ENCODE measurements around the gene SRRM2.
A peak's percentile ranks its signal among the peaks of the same experiment; 100 is the strongest.

SRRM2 gene

DNA sequence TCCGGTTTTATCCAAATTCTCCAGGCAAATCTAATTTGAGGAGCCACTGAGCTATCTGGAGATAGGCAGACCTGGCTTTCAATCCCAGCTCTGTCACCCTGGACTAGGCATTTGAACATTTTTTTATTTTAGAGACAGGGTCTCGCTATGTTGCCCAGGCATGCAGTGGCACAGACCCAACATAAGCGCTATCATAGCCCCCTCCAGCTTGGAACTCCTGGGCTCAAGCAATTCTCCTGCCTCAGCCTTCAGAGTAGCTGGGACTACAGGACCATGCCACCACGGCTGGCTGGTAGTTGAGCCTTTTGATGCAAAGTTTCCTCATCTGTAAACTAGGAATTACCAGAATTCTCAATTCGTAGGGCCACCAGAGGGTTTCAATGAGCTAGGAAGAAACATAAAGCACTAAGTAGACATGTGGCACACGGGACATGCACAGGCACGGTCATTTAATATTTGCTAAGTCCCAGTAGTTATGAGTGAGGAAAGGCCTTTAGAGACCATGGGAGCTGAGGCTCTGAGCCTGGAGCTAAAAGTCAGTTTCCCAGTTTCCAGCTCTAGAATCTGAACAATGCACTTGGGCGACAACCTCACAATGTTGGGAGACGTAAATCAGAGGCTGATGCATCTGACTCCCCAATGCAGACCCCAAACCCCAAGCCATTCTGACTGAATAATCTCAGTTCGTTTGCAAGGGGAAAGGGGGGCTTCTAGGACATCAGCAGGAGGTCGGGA, 23.5 kb downstream of the SRRM2 start:
- Histone ChIP-seq H3K4me3 (ENCODE audit: low read depth, low read length) (peak overlapping the region; percentile 90), H3K9me3 (no peaks in the 10 kb centered on the region), H3K27me3 (no peaks in the 10 kb centered on the region), H3K36me3 (peaks cover 43% of the 10 kb centered on the region), H3K4me1 (no peaks in the 10 kb centered on the region)
- TF ChIP-seq, protein P1, sequence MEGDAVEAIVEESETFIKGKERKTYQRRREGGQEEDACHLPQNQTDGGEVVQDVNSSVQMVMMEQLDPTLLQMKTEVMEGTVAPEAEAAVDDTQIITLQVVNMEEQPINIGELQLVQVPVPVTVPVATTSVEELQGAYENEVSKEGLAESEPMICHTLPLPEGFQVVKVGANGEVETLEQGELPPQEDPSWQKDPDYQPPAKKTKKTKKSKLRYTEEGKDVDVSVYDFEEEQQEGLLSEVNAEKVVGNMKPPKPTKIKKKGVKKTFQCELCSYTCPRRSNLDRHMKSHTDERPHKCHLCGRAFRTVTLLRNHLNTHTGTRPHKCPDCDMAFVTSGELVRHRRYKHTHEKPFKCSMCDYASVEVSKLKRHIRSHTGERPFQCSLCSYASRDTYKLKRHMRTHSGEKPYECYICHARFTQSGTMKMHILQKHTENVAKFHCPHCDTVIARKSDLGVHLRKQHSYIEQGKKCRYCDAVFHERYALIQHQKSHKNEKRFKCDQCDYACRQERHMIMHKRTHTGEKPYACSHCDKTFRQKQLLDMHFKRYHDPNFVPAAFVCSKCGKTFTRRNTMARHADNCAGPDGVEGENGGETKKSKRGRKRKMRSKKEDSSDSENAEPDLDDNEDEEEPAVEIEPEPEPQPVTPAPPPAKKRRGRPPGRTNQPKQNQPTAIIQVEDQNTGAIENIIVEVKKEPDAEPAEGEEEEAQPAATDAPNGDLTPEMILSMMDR (IDR thresholded peaks at IDR 0.05; ENCODE audit: low read depth, low read length): no peak
- no peak for DNase-seq

DNA sequence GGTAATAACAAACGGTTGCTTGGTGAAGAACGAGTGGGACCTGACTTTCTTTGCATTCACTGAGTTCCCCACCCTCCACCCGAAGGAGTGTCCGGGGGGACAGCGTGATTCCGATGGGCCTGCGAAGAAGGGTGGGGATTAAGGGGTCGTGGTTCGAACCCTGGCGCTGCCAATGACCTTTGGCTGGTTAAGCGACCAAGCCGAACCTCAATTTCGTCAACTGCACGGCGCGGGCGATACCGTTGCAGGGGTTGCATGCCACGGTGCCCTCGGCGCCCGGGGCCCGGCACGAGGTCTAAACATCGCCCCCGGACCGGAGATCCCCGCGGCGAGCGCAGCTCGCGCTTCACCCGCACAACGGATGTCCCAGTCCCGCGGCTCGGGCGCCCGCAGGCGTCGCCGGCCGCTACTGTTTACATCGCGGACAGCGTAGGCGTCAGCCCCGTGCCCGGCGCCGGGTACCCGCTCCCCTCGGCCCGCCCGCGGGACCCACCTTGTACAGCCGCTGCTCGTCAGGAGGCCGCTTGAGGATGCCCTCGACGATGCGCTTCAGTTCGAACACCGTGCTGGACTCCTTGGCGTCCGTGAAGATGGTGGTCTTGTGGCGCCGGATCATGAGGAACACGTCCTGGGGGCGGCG, 24.2 kb downstream of the SRRM2 start:
- Histone ChIP-seq H3K27me3 (no peaks in the 10 kb centered on the region), H3K9me3 (no peaks in the 10 kb centered on the region), H3K36me3 (peaks cover 37% of the 10 kb centered on the region), H3K4me1 (no peaks in the 10 kb centered on the region), H3K4me3 (ENCODE audit: low read depth, low read length) (peak overlapping the region; percentile 90)
- TF ChIP-seq, protein P1 (IDR thresholded peaks at IDR 0.05; ENCODE audit: low read depth, low read length): no peak
- DNase-seq: no peak

GRCh38 chr16:2777231-2777902, 24.9 kb downstream of the SRRM2 start, which contains the start of gene ELOB:
TSS of gene ELOB (minus strand) at chr16:2777280. CDS start at chr16:2777239, 41 bp downstream.
- H3K36me3 ChIP-seq: peaks cover 31% of the 10 kb centered on the region
- H3K4me3 ChIP-seq (ENCODE audit: low read depth, low read length): peak within 1 kb of the TSS; percentile 94
- TF ChIP-seq, protein P1 (IDR thresholded peaks at IDR 0.05; ENCODE audit: low read depth, low read length): no peak
- no peaks in the 10 kb centered on the region for H3K4me1 ChIP-seq
- H3K9me3 ChIP-seq: no peaks in the 10 kb centered on the region
- no peaks in the 10 kb centered on the region for H3K27me3 ChIP-seq
- peak; percentile 93 for DNase-seq

- TF ChIP-seq, protein P1 (IDR thresholded peaks at IDR 0.05; ENCODE audit: low read depth, low read length): no peak
- H3K4me3 ChIP-seq (ENCODE audit: low read depth, low read length): peak overlapping the region; percentile 94
- no peak for DNase-seq
Observed at GRCh38 chr16:2777903-2778629, 25.6 kb downstream of the SRRM2 start.

DNA sequence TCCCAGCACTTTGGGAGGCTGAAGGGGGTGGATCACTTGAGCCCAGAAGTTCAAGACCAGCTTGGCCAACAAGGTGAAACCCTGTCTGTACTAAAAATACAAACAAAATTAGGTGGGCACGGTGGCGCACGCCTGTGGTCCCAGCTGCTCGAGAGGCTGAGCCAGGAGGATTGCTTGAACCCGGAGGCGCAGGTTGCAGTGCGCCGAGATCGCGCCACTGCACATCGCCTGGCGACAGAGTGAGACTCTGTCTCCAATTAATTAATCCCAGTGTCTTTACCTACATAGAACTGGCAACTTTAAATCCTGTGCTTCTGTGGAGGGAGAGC, 26.2 kb downstream of the SRRM2 start:
- Histone ChIP-seq H3K4me3 (ENCODE audit: low read depth, low read length) (no peak overlapping the region; the same call in 1 of the 2 replicates), H3K27me3 (no peaks in the 10 kb centered on the region), H3K36me3 (peaks cover 21% of the 10 kb centered on the region), H3K9me3 (no peaks in the 10 kb centered on the region), H3K4me1 (no peaks in the 10 kb centered on the region)
- TF ChIP-seq, protein P1 (IDR thresholded peaks at IDR 0.05; ENCODE audit: low read depth, low read length): no peak
- no peak for DNase-seq

More at GRCh38 chr16:2777903-2778629, 25.6 kb downstream of the SRRM2 start:
- Histone ChIP-seq H3K4me1 (no peaks in the 10 kb centered on the region), H3K9me3 (no peaks in the 10 kb centered on the region), H3K27me3 (no peaks in the 10 kb centered on the region), H3K36me3 (peaks cover 27% of the 10 kb centered on the region)
